ENCODE results near the gene ABCA4. TPM values are rescaled to one million over a fixed set of nuclear protein-coding genes. Genes with fewer than 3 reads are reported as not detected.

Gene ABCA4
- polyA plus RNA-seq, 1 experiment = 0.17 TPM

GRCh38 chr1:94058766-94059165 lies 62.2 kb downstream of the ABCA4 start:
- ChIA-PET POLR2A (no interaction called here), CTCF (interaction anchor here (1.0 to 11.1 kb wide), 6 partner anchors 13 to 276 kb away, joined by 3 to 258 read pairs (median 14); no protein-coding TSS in a partner anchor)
- Histone ChIP-seq H3K27ac (ENCODE audit: low read depth, low read length) (no peak overlapping the region), H3K4me3 (ENCODE audit: low read depth, low read length) (no peak overlapping the region), H3K9me3 (ENCODE audit: control insufficient read depth, insufficient read depth, low read length) (no peaks in the 10 kb centered on the region; the same call in 1 of the 2 replicates), H3K27me3 (ENCODE audit: control insufficient read depth, insufficient read depth, low read length) (no peaks in the 10 kb centered on the region)
- TF ChIP-seq, protein P1, sequence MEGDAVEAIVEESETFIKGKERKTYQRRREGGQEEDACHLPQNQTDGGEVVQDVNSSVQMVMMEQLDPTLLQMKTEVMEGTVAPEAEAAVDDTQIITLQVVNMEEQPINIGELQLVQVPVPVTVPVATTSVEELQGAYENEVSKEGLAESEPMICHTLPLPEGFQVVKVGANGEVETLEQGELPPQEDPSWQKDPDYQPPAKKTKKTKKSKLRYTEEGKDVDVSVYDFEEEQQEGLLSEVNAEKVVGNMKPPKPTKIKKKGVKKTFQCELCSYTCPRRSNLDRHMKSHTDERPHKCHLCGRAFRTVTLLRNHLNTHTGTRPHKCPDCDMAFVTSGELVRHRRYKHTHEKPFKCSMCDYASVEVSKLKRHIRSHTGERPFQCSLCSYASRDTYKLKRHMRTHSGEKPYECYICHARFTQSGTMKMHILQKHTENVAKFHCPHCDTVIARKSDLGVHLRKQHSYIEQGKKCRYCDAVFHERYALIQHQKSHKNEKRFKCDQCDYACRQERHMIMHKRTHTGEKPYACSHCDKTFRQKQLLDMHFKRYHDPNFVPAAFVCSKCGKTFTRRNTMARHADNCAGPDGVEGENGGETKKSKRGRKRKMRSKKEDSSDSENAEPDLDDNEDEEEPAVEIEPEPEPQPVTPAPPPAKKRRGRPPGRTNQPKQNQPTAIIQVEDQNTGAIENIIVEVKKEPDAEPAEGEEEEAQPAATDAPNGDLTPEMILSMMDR (IDR thresholded peaks at IDR 0.05; ENCODE audit: low read depth, low read length) = no peak
- no peak for DNase-seq (ENCODE audit: low read depth, low spot score)

- H3K27me3 ChIP-seq (ENCODE audit: control insufficient read depth, insufficient read depth, low read length) = no peaks in the 10 kb centered on the region
- TF ChIP-seq, protein P1 (IDR thresholded peaks at IDR 0.05; ENCODE audit: low read depth, low read length) = no peak
- POLR2A ChIA-PET = interaction anchor here (0.8 kb wide), 1 partner anchor 36 kb away, joined by 3 read pairs; no protein-coding TSS in a partner anchor
- no peak overlapping the region for H3K4me3 ChIP-seq (ENCODE audit: low read depth, low read length)
- DNase-seq (ENCODE audit: low read depth, low spot score) = no peak
- CTCF ChIA-PET = interaction anchor here (0.6 to 11.1 kb wide), 2 partner anchors 31 to 278 kb away, joined by 3 to 258 read pairs; no protein-coding TSS in a partner anchor
- no peaks in the 10 kb centered on the region; the same call in 1 of the 2 replicates for H3K9me3 ChIP-seq (ENCODE audit: control insufficient read depth, insufficient read depth, low read length)
- no peak overlapping the region for H3K27ac ChIP-seq (ENCODE audit: low read depth, low read length)
These were observed 64.0 kb downstream of the ABCA4 start for GRCh38 chr1:94056996-94057395.

GRCh38 chr1:94056171-94056570 lies 64.8 kb downstream of the ABCA4 start:
- ChIA-PET POLR2A (no interaction called here), CTCF (interaction anchor here (1.9 to 11.1 kb wide), 2 partner anchors 11 to 279 kb away, joined by 6 to 258 read pairs; no protein-coding TSS in a partner anchor)
- DNase-seq (ENCODE audit: low read depth, low spot score) = no peak
- Histone ChIP-seq H3K4me3 (ENCODE audit: low read depth, low read length) (no peak overlapping the region), H3K27ac (ENCODE audit: low read depth, low read length) (no peak overlapping the region), H3K9me3 (ENCODE audit: control insufficient read depth, insufficient read depth, low read length) (no peaks in the 10 kb centered on the region; the same call in 1 of the 2 replicates), H3K27me3 (ENCODE audit: control insufficient read depth, insufficient read depth, low read length) (no peaks in the 10 kb centered on the region)
- TF ChIP-seq, protein P1 (IDR thresholded peaks at IDR 0.05; ENCODE audit: low read depth, low read length) = no peak

- no peaks in the 10 kb centered on the region; the same call in 1 of the 2 replicates for H3K9me3 ChIP-seq (ENCODE audit: control insufficient read depth, insufficient read depth, low read length)
- no peaks in the 10 kb centered on the region for H3K27me3 ChIP-seq (ENCODE audit: control insufficient read depth, insufficient read depth, low read length)
- H3K4me3 ChIP-seq (ENCODE audit: low read depth, low read length) = no peak overlapping the region
- ChIA-PET POLR2A (no interaction called here), CTCF (interaction anchor here (1.0 to 11.1 kb wide), 4 partner anchors 9 to 279 kb away, joined by 3 to 258 read pairs (median 4); no protein-coding TSS in a partner anchor)
- no peak overlapping the region for H3K27ac ChIP-seq (ENCODE audit: low read depth, low read length)
- no peak for DNase-seq (ENCODE audit: low read depth, low spot score)
- TF ChIP-seq, protein P1 (IDR thresholded peaks at IDR 0.05; ENCODE audit: low read depth, low read length) = no peak
These were observed 65.4 kb downstream of the ABCA4 start for GRCh38 chr1:94055459-94056122.

DNA sequence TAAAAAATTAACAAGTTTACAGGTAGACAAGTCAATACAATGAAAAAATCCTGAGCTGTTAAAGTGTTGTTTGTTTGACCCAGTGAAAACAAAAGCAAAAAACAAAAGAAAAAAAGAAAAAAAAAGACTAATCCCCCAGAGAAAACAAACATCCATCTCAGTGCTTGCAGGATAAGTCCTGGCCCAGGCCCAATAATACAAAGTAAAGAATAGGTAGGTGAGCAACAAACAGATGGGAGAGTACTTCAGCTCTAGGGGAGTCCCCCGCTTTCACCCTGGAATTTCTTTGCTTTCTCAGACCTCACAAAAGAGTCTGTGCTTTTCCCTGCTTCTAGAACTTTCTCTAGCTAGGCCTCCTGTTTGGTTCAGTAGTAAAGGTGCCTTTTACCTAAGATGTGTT lies 70.3 kb downstream of the ABCA4 start:
- POLR2A ChIA-PET = no interaction called here
- Histone ChIP-seq H3K27me3 (ENCODE audit: control insufficient read depth, insufficient read depth, low read length) (no peaks in the 10 kb centered on the region), H3K27ac (ENCODE audit: low read depth, low read length) (no peak overlapping the region), H3K9me3 (ENCODE audit: control insufficient read depth, insufficient read depth, low read length) (no peaks in the 10 kb centered on the region), H3K4me3 (ENCODE audit: low read depth, low read length) (no peak overlapping the region)
- CTCF ChIA-PET = interaction anchor here (0.6 to 23.0 kb wide), 6 partner anchors 11 to 1166 kb away, joined by 3 to 472 read pairs (median 6); no protein-coding TSS in a partner anchor
- no peak for DNase-seq (ENCODE audit: low read depth, low spot score)
- TF ChIP-seq, protein P1 (IDR thresholded peaks at IDR 0.05; ENCODE audit: low read depth, low read length) = no peak
